ENCODE measurements around the gene CANT1.

CANT1 gene

GRCh38 chr17:78997231-78997741 lies 12.3 kb downstream of the CANT1 start:
- no peak overlapping the region for H3K4me3 ChIP-seq (ENCODE audit: low read depth, low read length)

- H3K4me3 ChIP-seq (ENCODE audit: low read depth, low read length), result no peak overlapping the region
These were observed 12.8 kb downstream of the CANT1 start for GRCh38 chr17:78996781-78997201.

- H3K4me3 ChIP-seq (ENCODE audit: low read depth, low read length), result no peak overlapping the region
These were observed 13.7 kb downstream of the CANT1 start for GRCh38 chr17:78995761-78996451.

- no peak overlapping the region for H3K4me3 ChIP-seq (ENCODE audit: low read depth, low read length)
These were observed 14.4 kb downstream of the CANT1 start for GRCh38 chr17:78995022-78995760.

GRCh38 chr17:78993981-78994671 lies 15.4 kb downstream of the CANT1 start:
- H3K4me3 ChIP-seq (ENCODE audit: low read depth, low read length), result no peak overlapping the region

- no peak overlapping the region for H3K4me3 ChIP-seq (ENCODE audit: low read depth, low read length)
These were observed 16.2 kb downstream of the CANT1 start for GRCh38 chr17:78993241-78993956.

GRCh38 chr17:78992542-78993212 lies 16.9 kb downstream of the CANT1 start:
- H3K4me3 ChIP-seq (ENCODE audit: low read depth, low read length), result no peak overlapping the region

- H3K4me3 ChIP-seq (ENCODE audit: low read depth, low read length), result no peak overlapping the region
These were observed 17.5 kb downstream of the CANT1 start for GRCh38 chr17:78991906-78992532.

- no peak overlapping the region for H3K4me3 ChIP-seq (ENCODE audit: low read depth, low read length)
These were observed 18.4 kb downstream of the CANT1 start for GRCh38 chr17:78991017-78991738.

- no peak overlapping the region for H3K4me3 ChIP-seq (ENCODE audit: low read depth, low read length)
These were observed 19.1 kb downstream of the CANT1 start for GRCh38 chr17:78990349-78991016.

GRCh38 chr17:78988152-78988551 lies 21.4 kb downstream of the CANT1 start:
- no peak overlapping the region for H3K4me3 ChIP-seq (ENCODE audit: low read depth, low read length)

- no peak overlapping the region for H3K4me3 ChIP-seq (ENCODE audit: low read depth, low read length)
These were observed 22.8 kb downstream of the CANT1 start for GRCh38 chr17:78986649-78987328.

- H3K4me3 ChIP-seq (ENCODE audit: low read depth, low read length), result no peak overlapping the region
These were observed 23.4 kb downstream of the CANT1 start for GRCh38 chr17:78986048-78986648.

- H3K4me3 ChIP-seq (ENCODE audit: low read depth, low read length), result no peak overlapping the region
These were observed 24.2 kb downstream of the CANT1 start for GRCh38 chr17:78985395-78985794.

GRCh38 chr17:78981010-78981888 lies 28.3 kb downstream of the CANT1 start:
- no peak overlapping the region for H3K4me3 ChIP-seq (ENCODE audit: low read depth, low read length)

GRCh38 chr17:78980624-78980972 lies 29.0 kb downstream of the CANT1 start:
- no peak overlapping the region for H3K4me3 ChIP-seq (ENCODE audit: low read depth, low read length)

Data from iPS-11a (cell line).